Osteocyte (in vitro differentiated cells): ENCODE results near the gene RANBP1. TPM values are rescaled to one million over a fixed set of nuclear protein-coding genes. Genes with fewer than 3 reads are reported as not detected.

Experiments
- DNase-seq: peaks from one replicate; pipeline ENCODE4 v3.0.0; 2021; ENCODE audit warnings: mixed read lengths; ENCODE audit not compliant: unreplicated experiment; ENCODE audit errors: extremely low spot score
- H3K27ac Mint-ChIP-seq: one replicate; pipeline ENCODE4 v1.8.0; 2021; ENCODE audit warnings: mild to moderate bottlenecking, mixed read lengths; ENCODE audit not compliant: unreplicated experiment
- H3K27me3 Mint-ChIP-seq: one replicate; pipeline ENCODE4 v1.8.0; 2021; ENCODE audit warnings: mixed read lengths; ENCODE audit not compliant: unreplicated experiment
- H3K36me3 Mint-ChIP-seq: one replicate; pipeline ENCODE4 v1.8.0; 2021; ENCODE audit warnings: mixed read lengths; ENCODE audit not compliant: unreplicated experiment
- H3K4me1 Mint-ChIP-seq: one replicate; pipeline ENCODE4 v1.8.0; 2021; ENCODE audit warnings: mixed read lengths; ENCODE audit not compliant: unreplicated experiment
- H3K4me3 Mint-ChIP-seq: one replicate; pipeline ENCODE4 v1.8.0; 2021; ENCODE audit warnings: mild to moderate bottlenecking, moderate library complexity, mixed read lengths; ENCODE audit not compliant: unreplicated experiment
- H3K9me3 Mint-ChIP-seq: one replicate; pipeline ENCODE4 v1.8.0; 2021; ENCODE audit warnings: mixed read lengths; ENCODE audit not compliant: unreplicated experiment
- CTCF ChIP-seq: fragments of 200-600 bp; sonication (generic); IDR thresholded peaks from 2 replicates; pipeline ENCODE4 v1.5.0; 2021; ENCODE audit warnings: antibody characterized with exemption, mild to moderate bottlenecking, moderate library complexity
- total RNA-seq: library from RNA; stranded (reverse); gene quantifications from 2 replicates; pipeline ENCODE4 v1.2.1, GENCODE V29; 2021

The RANBP1 gene
- total RNA-seq, 1 donor from 2014 or later: 104 TPM

GRCh38 chr22:20149257-20150250 is 33.6 kb downstream of the RANBP1 start:
- Mint-ChIP-seq H3K36me3 (no peaks in the 10 kb centered on the region), H3K4me3 (no peak overlapping the region), H3K27me3 (no peaks in the 10 kb centered on the region), H3K4me1 (peaks cover 7% of the 10 kb centered on the region), H3K27ac (no peak overlapping the region), H3K9me3 (no peaks in the 10 kb centered on the region)
- TF ChIP-seq CTCF: no peak
- DNase-seq: no peak

GRCh38 chr22:20150381-20151275 is 34.7 kb downstream of the RANBP1 start, which contains the start of gene CCDC188:
Gene CCDC188 (minus strand): TSS chr22:20151055. CDS start chr22:20150986, 69 bp downstream.
- Mint-ChIP-seq H3K36me3 (no peaks in the 10 kb centered on the region), H3K9me3 (no peaks in the 10 kb centered on the region), H3K4me1 (peaks cover 9% of the 10 kb centered on the region), H3K4me3 (no peak within 1 kb of the TSS), H3K27me3 (no peaks in the 10 kb centered on the region), H3K27ac (peak within 1 kb of the TSS; percentile 14)
- no peak for TF ChIP-seq CTCF
- no peak for DNase-seq

- Mint-ChIP-seq H3K27me3 (no peaks in the 10 kb centered on the region), H3K4me1 (peaks cover 9% of the 10 kb centered on the region), H3K4me3 (no peak overlapping the region), H3K9me3 (no peaks in the 10 kb centered on the region), H3K27ac (peak overlapping the region; percentile 14), H3K36me3 (no peaks in the 10 kb centered on the region)
- TF ChIP-seq CTCF: no peak
- no peak for DNase-seq
Measured at GRCh38 chr22:20151276-20151588, 35.3 kb downstream of the RANBP1 start.

GRCh38 chr22:20152464-20152890 is 36.6 kb downstream of the RANBP1 start:
- DNase-seq: no peak
- Mint-ChIP-seq H3K27ac (no peak overlapping the region), H3K9me3 (no peaks in the 10 kb centered on the region), H3K4me3 (no peak overlapping the region), H3K4me1 (peaks cover 9% of the 10 kb centered on the region), H3K36me3 (no peaks in the 10 kb centered on the region), H3K27me3 (no peaks in the 10 kb centered on the region)
- TF ChIP-seq CTCF: no peak
